Activated CD4-positive, alpha-beta T cell treated with anti-CD3 and anti-CD28 coated beads, Interleukin-2, amount 10 ng/mL, durations not matched to agents 24 days and 14 days (primary cell): ENCODE data around the gene GUCY2C. TPM values are rescaled to one million over a fixed set of nuclear protein-coding genes. Genes with fewer than 3 reads are reported as not detected.
A peak's percentile ranks its signal among the peaks of the same experiment; 100 is the strongest.
"Not testable (repeated sequence)": the region's sequence is repeated elsewhere in the genome, so short reads cannot be mapped to it uniquely, and the experiment has no call there.

Source experiments
- DNase-seq: peaks from one replicate; pipeline ENCODE4 v3.0.0; 2022
- H3K27ac Mint-ChIP-seq: one replicate; pipeline ENCODE4 v1.8.0; 2022; ENCODE audit warnings: mild to moderate bottlenecking, mixed read lengths
- H3K27me3 Mint-ChIP-seq: one replicate; pipeline ENCODE4 v1.8.0; 2022; ENCODE audit warnings: mixed read lengths
- H3K36me3 Mint-ChIP-seq: one replicate; pipeline ENCODE4 v1.8.0; 2022; ENCODE audit warnings: low read depth, mild to moderate bottlenecking, mixed read lengths
- H3K4me1 Mint-ChIP-seq: one replicate; pipeline ENCODE4 v1.8.0; 2021; ENCODE audit warnings: mixed read lengths
- H3K4me3 Mint-ChIP-seq: one replicate; pipeline ENCODE4 v1.8.0; 2022; ENCODE audit warnings: mild to moderate bottlenecking, moderate library complexity, mixed read lengths
- H3K9me3 Mint-ChIP-seq: one replicate; pipeline ENCODE4 v1.8.0; 2021; ENCODE audit warnings: mixed read lengths
- intact Hi-C: fragments of 100-400 bp; cut with micrococcal nuclease; formaldehyde crosslinking; loops from one replicate; pipeline ENCODE4 v1.15.1; 2023
- total RNA-seq: library from RNA; stranded (reverse); gene quantifications from 2 replicates; pipeline ENCODE4 v1.2.3, GENCODE V29; 2022

GUCY2C gene
- not detected in 2 replicates for total RNA-seq

GRCh38 chr12:14696265-14696741 is at the start of gene GUCY2C:
Gene GUCY2C (minus strand): TSS chr12:14696599. CDS start chr12:14696448, 151 bp downstream.
- no peaks in the 10 kb centered on the region for H3K4me1 Mint-ChIP-seq
- no peaks in the 10 kb centered on the region for H3K36me3 Mint-ChIP-seq
- H3K4me3 Mint-ChIP-seq: no peak within 1 kb of the TSS
- H3K27ac Mint-ChIP-seq: no peak within 1 kb of the TSS
- DNase-seq: no peak
- intact Hi-C loops: no loop called here
- H3K9me3 Mint-ChIP-seq: peaks cover 4% of the 10 kb centered on the region
- H3K27me3 Mint-ChIP-seq: peaks cover 12% of the 10 kb centered on the region

DNA sequence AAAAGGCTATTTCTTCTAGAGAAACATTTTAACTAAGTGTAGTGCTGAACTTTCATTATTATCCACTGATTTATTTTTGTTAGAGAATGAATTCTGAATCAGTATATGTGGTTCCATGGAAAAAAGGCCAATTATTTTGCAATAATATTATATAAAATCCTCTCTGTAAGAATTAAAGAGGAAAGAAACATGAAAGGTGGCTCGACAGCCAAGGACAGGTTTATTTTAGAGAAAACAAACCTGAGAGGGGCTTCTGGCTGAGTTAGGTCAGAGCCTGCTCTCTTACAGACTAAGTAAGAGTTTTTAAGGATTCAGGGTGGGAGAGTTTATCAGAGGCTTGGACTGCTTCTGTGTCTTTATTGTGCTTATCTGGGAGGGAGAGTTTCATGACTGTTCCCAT is 46.7 kb upstream of the GUCY2C start:
- intact Hi-C loops: no loop called here
- Mint-ChIP-seq H3K4me1 (no peaks in the 10 kb centered on the region), H3K4me3 (no peak overlapping the region), H3K9me3 (peaks cover 13% of the 10 kb centered on the region), H3K27ac (no peak overlapping the region), H3K27me3 (no peaks in the 10 kb centered on the region), H3K36me3 (no peaks in the 10 kb centered on the region)
- no peak for DNase-seq

GRCh38 chr12:14741942-14742341 is 45.5 kb upstream of the GUCY2C start:
- Mint-ChIP-seq H3K4me3 (no peak overlapping the region), H3K4me1 (no peaks in the 10 kb centered on the region), H3K27ac (no peak overlapping the region), H3K9me3 (peaks cover 8% of the 10 kb centered on the region), H3K36me3 (no peaks in the 10 kb centered on the region), H3K27me3 (no peaks in the 10 kb centered on the region)
- intact Hi-C loops: no loop called here
- no peak for DNase-seq

- Mint-ChIP-seq H3K27me3 (no peaks in the 10 kb centered on the region), H3K4me1 (no peaks in the 10 kb centered on the region), H3K9me3 (peaks cover 8% of the 10 kb centered on the region), H3K36me3 (no peaks in the 10 kb centered on the region), H3K27ac (no peak overlapping the region), H3K4me3 (no peak overlapping the region)
- intact Hi-C loops: no loop called here
- no peak for DNase-seq
Observed at GRCh38 chr12:14741153-14741552, 44.8 kb upstream of the GUCY2C start.

- H3K36me3 Mint-ChIP-seq, intact Hi-C loops, H3K4me3 Mint-ChIP-seq, H3K9me3 Mint-ChIP-seq, DNase-seq, H3K27ac Mint-ChIP-seq, H3K4me1 Mint-ChIP-seq: not testable (repeated sequence)
- H3K27me3 Mint-ChIP-seq: peaks cover 11% of the 10 kb centered on the region
Observed at GRCh38 chr12:14736441-14736840, 40.0 kb upstream of the GUCY2C start.

GRCh38 chr12:14731821-14732220 is 35.4 kb upstream of the GUCY2C start:
- Mint-ChIP-seq H3K4me3 (no peak overlapping the region), H3K36me3 (no peaks in the 10 kb centered on the region), H3K27ac (no peak overlapping the region), H3K4me1 (no peaks in the 10 kb centered on the region), H3K27me3 (peaks cover 30% of the 10 kb centered on the region), H3K9me3 (no peaks in the 10 kb centered on the region)
- intact Hi-C loops: no loop called here
- DNase-seq: no peak

- Mint-ChIP-seq H3K36me3 (no peaks in the 10 kb centered on the region), H3K9me3 (no peaks in the 10 kb centered on the region), H3K27ac (no peak overlapping the region), H3K27me3 (peaks cover 30% of the 10 kb centered on the region), H3K4me1 (no peaks in the 10 kb centered on the region), H3K4me3 (no peak overlapping the region)
- intact Hi-C loops: no loop called here
- DNase-seq: no peak
Observed at GRCh38 chr12:14729586-14729985, 33.2 kb upstream of the GUCY2C start.

GRCh38 chr12:14723763-14724162 is 27.4 kb upstream of the GUCY2C start:
- H3K9me3 Mint-ChIP-seq: no peaks in the 10 kb centered on the region
- peak; percentile 87 for DNase-seq
- H3K27me3 Mint-ChIP-seq: peaks cover 21% of the 10 kb centered on the region
- H3K36me3 Mint-ChIP-seq: no peaks in the 10 kb centered on the region
- no peak overlapping the region for H3K4me3 Mint-ChIP-seq
- peaks cover 2% of the 10 kb centered on the region for H3K4me1 Mint-ChIP-seq
- intact Hi-C loops: loop anchor here (1.0 to 5.0 kb wide), 5 partner anchors 46 to 546 kb away; partner anchors contain the start of genes ART4 and RERG
- H3K27ac Mint-ChIP-seq: no peak overlapping the region

DNA sequence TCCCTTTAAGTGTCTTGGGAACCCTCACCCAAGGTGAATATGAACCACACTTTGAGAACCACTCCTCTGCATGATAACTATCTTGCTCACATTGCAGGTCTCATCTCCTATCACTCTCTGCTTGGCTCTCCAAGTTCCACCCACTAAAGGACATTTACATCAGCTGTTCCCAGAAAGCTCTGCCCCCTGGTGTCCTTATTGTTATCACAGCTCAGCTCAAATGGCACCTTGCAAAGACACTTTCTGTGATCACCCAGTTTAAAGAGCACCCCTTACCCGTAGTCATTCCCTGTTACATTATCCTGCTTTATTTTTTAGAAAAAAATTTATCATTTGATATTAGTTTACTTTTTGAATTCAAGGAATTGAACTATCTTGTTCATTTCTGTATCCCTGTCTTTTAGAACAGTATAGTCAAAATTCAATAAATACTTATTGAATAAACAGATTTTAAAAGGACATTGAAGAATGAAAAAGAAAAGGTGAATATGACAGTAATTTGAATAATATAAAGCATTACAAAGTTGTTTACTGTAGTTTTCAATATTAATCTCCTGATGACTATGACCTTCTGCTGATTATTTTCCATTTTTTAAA is 20.5 kb upstream of the GUCY2C start:
- Mint-ChIP-seq H3K27ac (no peak overlapping the region), H3K4me1 (peaks cover 3% of the 10 kb centered on the region), H3K4me3 (no peak overlapping the region), H3K9me3 (no peaks in the 10 kb centered on the region), H3K27me3 (peaks cover 22% of the 10 kb centered on the region), H3K36me3 (no peaks in the 10 kb centered on the region)
- intact Hi-C loops: loop anchor here (1.0 kb wide), 2 partner anchors 87 to 478 kb away; no protein-coding TSS in a partner anchor
- peak; percentile 86 for DNase-seq

GRCh38 chr12:14714437-14714836 is 18.0 kb upstream of the GUCY2C start:
- peaks cover 5% of the 10 kb centered on the region for H3K4me1 Mint-ChIP-seq
- intact Hi-C loops: no loop called here
- no peak for DNase-seq
- H3K9me3 Mint-ChIP-seq: no peaks in the 10 kb centered on the region
- H3K36me3 Mint-ChIP-seq: no peaks in the 10 kb centered on the region
- no peak overlapping the region for H3K4me3 Mint-ChIP-seq
- H3K27ac Mint-ChIP-seq: no peak overlapping the region
- peaks cover 19% of the 10 kb centered on the region for H3K27me3 Mint-ChIP-seq

DNA sequence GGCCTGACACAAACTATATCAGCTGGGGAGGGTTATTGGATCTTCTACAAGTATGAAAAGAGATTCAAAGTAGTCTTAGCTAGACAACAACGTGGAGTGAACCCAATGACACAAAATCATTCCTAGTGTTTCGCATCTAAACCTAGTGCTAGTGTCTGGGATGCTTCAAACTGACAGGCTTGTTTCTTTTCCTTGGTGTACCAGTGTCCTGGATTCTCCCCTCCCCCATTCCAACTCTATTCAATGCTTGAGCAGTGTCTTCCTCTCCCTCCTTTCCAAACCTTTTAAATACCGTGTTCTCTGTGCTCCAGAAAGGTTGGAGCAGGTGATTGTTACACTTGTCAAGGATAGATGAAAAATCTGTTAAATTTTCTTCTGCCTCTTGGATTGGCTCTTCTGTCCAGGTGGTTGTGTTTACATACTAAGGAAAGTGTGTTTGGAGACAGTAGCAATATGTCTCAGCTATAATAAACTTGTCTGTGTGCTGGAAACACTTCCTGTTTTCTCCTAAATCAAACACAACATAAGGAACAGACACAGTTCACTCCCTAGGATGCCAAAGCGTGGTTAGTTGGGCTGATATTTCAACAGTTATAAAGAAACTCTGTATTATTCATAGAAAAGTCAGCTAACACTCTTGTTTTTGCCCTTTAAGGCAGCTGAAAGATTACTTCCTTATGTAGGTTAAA is 14.4 kb upstream of the GUCY2C start:
- no peak overlapping the region for H3K27ac Mint-ChIP-seq
- no peaks in the 10 kb centered on the region for H3K9me3 Mint-ChIP-seq
- H3K27me3 Mint-ChIP-seq: peaks cover 26% of the 10 kb centered on the region
- no peak overlapping the region for H3K4me3 Mint-ChIP-seq
- H3K36me3 Mint-ChIP-seq: no peaks in the 10 kb centered on the region
- intact Hi-C loops: no loop called here
- no peak for DNase-seq
- H3K4me1 Mint-ChIP-seq: peaks cover 2% of the 10 kb centered on the region

GRCh38 chr12:14701809-14702568 is 5.6 kb upstream of the GUCY2C start:
- peaks cover 4% of the 10 kb centered on the region for H3K9me3 Mint-ChIP-seq
- no peaks in the 10 kb centered on the region for H3K36me3 Mint-ChIP-seq
- no peaks in the 10 kb centered on the region for H3K4me1 Mint-ChIP-seq
- DNase-seq: no peak
- no peak overlapping the region for H3K4me3 Mint-ChIP-seq
- intact Hi-C loops: no loop called here
- H3K27ac Mint-ChIP-seq: no peak overlapping the region
- peaks cover 4% of the 10 kb centered on the region for H3K27me3 Mint-ChIP-seq

DNA sequence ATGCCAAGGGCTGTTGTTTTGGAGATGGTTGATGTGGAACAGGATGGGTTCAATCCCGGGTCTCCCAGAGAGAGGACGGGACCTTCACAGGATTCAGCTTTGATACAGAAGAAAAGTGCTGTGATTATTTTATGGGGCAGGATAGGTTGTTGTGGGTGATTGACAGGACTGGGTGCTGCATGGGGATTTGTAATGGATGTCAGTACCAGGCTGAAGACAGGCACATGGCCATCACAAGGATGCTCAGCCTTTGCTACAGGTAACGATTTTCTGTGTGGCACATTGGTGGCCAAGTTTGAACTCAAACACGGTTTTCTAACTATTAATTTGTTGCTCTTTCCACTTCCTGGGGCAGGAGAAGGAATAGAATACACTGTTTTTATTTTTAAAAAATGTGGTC is 4.5 kb upstream of the GUCY2C start:
- no peak for DNase-seq
- Mint-ChIP-seq H3K27ac (no peak overlapping the region), H3K36me3 (no peaks in the 10 kb centered on the region), H3K4me3 (no peak overlapping the region), H3K9me3 (peaks cover 4% of the 10 kb centered on the region), H3K27me3 (peaks cover 4% of the 10 kb centered on the region), H3K4me1 (no peaks in the 10 kb centered on the region)
- intact Hi-C loops: no loop called here

DNA sequence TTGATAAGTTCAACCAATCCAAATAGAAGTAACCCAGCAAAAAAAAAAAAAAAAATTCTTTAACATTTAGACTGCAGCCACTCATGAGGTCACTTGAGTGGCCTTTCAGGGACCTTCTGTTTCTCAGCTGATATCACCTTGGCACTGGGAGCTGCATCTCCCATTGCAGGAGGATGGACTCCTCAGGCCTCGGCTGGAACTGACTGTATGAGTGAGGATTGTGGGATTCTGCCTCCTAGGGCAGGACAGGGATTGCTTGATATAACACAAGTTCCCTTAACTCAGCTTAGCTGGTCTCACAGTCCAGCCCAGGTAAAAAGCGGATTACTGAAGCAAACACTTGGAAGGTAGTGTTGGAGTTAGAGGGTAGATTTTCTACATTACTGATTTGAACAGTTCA is 3.5 kb upstream of the GUCY2C start:
- intact Hi-C loops: no loop called here
- no peak for DNase-seq
- H3K9me3 Mint-ChIP-seq: peaks cover 4% of the 10 kb centered on the region
- H3K27me3 Mint-ChIP-seq: peaks cover 4% of the 10 kb centered on the region
- no peaks in the 10 kb centered on the region for H3K4me1 Mint-ChIP-seq
- H3K36me3 Mint-ChIP-seq: no peaks in the 10 kb centered on the region
- H3K4me3 Mint-ChIP-seq: no peak overlapping the region
- no peak overlapping the region for H3K27ac Mint-ChIP-seq
